Activated CD8-positive, alpha-beta memory T cell treated with anti-CD3 and anti-CD28 coated beads, Interleukin-2, amount 10 ng/mL, durations not matched to agents 7 days and 5 days (primary cell): Measurements from ENCODE around the gene PABPC3. TPM values are rescaled to one million over a fixed set of nuclear protein-coding genes. Genes with fewer than 3 reads are reported as not detected.

Experiments used
- total RNA-seq, 2 experiments: library from RNA; stranded (reverse); gene quantifications; one replicate each; pipeline ENCODE4 v1.2.3, GENCODE V29; 2021

PABPC3 gene
- total RNA-seq, 2 experiments from 2014 or later, result 0.20 to 0.52 TPM

Other genes starting within 250 kb of the PABPC3 start
- not detected for gene AMER2, start 76.2 kb downstream of the PABPC3 start, total RNA-seq
- gene MTMR6, start 191.4 kb downstream of the PABPC3 start, total RNA-seq, result 10 to 100 TPM; 17.2 to 21.7 TPM
- gene NUP58, start 205.5 kb downstream of the PABPC3 start, total RNA-seq, result 10 to 100 TPM; 82.4 to 94.3 TPM